Psoas muscle (tissue), 8 donors: ENCODE data around the gene KRTAP9-7. TPM values are rescaled to one million over a fixed set of nuclear protein-coding genes. Genes with fewer than 3 reads are reported as not detected.
"Not testable (repeated sequence)": the region's sequence is repeated elsewhere in the genome, so short reads cannot be mapped to it uniquely, and the experiment has no call there.

Experiments used
- ATAC-seq, 4 donors: fragments of 200-7000 bp; cut with Tn5 transposase; one replicate each; pipeline ENCODE4 v1.9.1; 2020; ENCODE audit warnings: moderate library complexity in 3 of 4, mild to moderate bottlenecking in 2 of 4
- DNase-seq, 2 donors: peaks; one replicate each; pipeline ENCODE4 v3.0.0-alpha.2; 2020
- H3K27ac ChIP-seq: fragments of 200-600 bp; one replicate; pipeline ENCODE4 v1.8.0; 2022
- H3K27me3 ChIP-seq, 3 donors: fragments of 200-600 bp in 1 of 3; one replicate each; pipeline versions ENCODE4 v1.6.1 to v1.8.0; 2013 to 2022; ENCODE audit warnings: low read length in 2 of 3, mild to moderate bottlenecking in 2 of 3, moderate library complexity in 1 of 3; ENCODE audit not compliant: insufficient read depth in 3 of 3
- H3K36me3 ChIP-seq, 2 donors: fragments of 200-600 bp in 1 of 2; one replicate each; pipeline versions ENCODE4 v1.6.1 to v1.8.0; 2013 to 2022; ENCODE audit warnings: low read depth in 1 of 2, mild to moderate bottlenecking in 1 of 2, moderate library complexity in 1 of 2; ENCODE audit not compliant: insufficient read depth in 1 of 2
- H3K4me1 ChIP-seq: fragments of 200-600 bp; one replicate; pipeline ENCODE4 v1.8.0; 2022
- H3K4me3 ChIP-seq: fragments of 200-600 bp; one replicate; pipeline ENCODE4 v1.8.0; 2022; ENCODE audit warnings: mild to moderate bottlenecking
- H3K9me3 ChIP-seq: fragments of 200-600 bp; one replicate; pipeline ENCODE4 v1.8.0; 2022
- WGBS, 3 donors: extraction: QIAGEN DNeasy Blood & Tissue Kit; methylation state at CpG; one replicate each; pipeline versions ENCODE4 v1.1.6 to v1.1.7; 2013; 5-methylcytosine and 5-hydroxymethylcytosine counted together
- intact Hi-C, 2 donors: fragments of 100-400 bp; cut with DNase I; formaldehyde crosslinking; loops; one replicate each; pipeline versions ENCODE4 v1.11.0 to v1.14.2; 2022
- long read RNA-seq, 2 donors: library from polyadenylated mRNA; unstranded; transcript quantifications; one replicate each; pipeline ENCODE4 v2.0.0, GENCODE V29; 2021
- polyA plus RNA-seq, 3 donors: library from polyadenylated mRNA; stranded (reverse); fragments of 200-250 nt; gene quantifications; one replicate each; pipeline ENCODE4 v1.2.3, GENCODE V29; 2013
- total RNA-seq, 4 donors: library from RNA; stranded (reverse); fragmentation: NEBNext Ultra II Directional in 2 of 4; extraction: Animal tissue kit (Norgen Biotek cat#: 25700) in 2 of 4; gene quantifications; one replicate each; pipeline versions ENCODE4 v1.2.1 to v1.2.4, GENCODE V29; 2021 to 2023
- TF ChIP-seq, protein P1 (sequence below): fragments of 200-600 bp; IDR thresholded peaks from one replicate; pipeline ENCODE4 v1.8.0; 2022; ENCODE audit warnings: antibody characterized with exemption
- donor health status: healthy with polysubstance abuse.
- donor health status: DM: no; HTN: no; CAD: no; lungs with moderate emphysema.
- donor health status: Bipolar disorder and iron deficiency.
- donor health status: healthy.
- donor health status: DM: yes; HTN: yes; CAD: no.
- donor health status: DM: no; HTN: no; CAD: no.
- donor health status: DM: no; HTN: no; CAD: no.
- donor health status: DM: yes; HTN: yes; CAD: no.

The KRTAP9-7 gene, protein sequence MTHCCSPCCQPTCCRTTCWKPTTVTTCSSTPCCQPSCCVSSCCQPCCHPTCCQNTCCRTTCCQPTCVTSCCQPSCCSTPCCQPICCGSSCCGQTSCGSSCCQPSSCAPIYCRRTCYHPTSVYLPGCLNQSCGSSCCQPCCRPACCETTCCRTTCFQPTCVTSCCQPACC
- total RNA-seq (not detected), polyA plus RNA-seq (not detected)
- long read RNA-seq, donor 1: 0 reads
- long read RNA-seq, donor 2: 0 reads

DNA sequence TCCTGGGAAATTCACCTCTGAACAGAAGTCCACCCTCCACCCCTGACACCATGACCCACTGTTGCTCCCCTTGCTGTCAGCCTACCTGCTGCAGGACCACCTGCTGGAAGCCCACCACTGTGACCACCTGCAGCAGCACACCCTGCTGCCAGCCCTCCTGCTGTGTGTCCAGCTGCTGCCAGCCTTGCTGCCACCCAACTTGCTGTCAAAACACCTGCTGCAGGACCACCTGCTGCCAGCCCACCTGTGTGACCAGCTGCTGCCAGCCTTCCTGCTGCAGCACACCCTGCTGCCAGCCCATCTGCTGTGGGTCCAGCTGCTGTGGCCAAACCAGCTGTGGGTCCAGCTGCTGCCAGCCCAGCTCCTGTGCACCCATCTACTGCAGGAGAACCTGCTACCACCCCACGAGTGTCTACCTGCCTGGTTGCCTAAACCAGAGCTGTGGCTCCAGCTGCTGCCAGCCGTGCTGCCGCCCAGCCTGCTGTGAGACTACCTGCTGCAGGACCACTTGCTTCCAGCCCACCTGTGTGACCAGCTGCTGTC is at the start of gene KRTAP9-7:
Gene KRTAP9-7, plus strand, starts transcription at position 51 of the 543 bp plus-strand sequence. Its CDS starts 0 bp downstream, at position 51.
- DNase-seq, ATAC-seq, H3K27ac ChIP-seq, H3K27me3 ChIP-seq, H3K4me3 ChIP-seq, H3K9me3 ChIP-seq, H3K36me3 ChIP-seq, H3K4me1 ChIP-seq: not testable (repeated sequence)
- 69 to 74% (median 74%) methylated on average over 3 of the region's 3 CpGs for WGBS, 3 donors
- intact Hi-C loops: loop anchor here in 1 of 2 donors (2.0 kb wide), 1 partner anchor 13 kb away; no protein-coding TSS in a partner anchor

DNA sequence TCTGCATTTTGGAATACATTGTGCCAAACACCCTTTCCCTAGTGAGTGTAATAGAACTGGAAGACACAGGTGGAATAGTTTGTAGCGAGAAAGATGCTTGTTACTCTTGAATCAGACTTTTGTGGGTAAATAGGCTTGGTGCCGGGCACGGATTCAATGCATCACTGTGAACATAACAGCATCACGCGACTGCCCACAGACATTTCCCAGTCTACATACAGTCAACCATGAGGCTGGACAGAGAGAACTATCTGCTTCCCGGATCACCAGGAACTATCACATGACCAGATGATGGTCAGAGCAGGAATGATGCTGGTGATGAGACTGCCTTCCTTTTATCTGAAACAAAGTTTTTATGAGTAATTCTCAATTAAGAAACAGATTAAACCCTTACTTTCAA is 49.4 kb upstream of the KRTAP9-7 start:
- intact Hi-C loops: no loop called here
- H3K4me3 ChIP-seq: no peak overlapping the region
- H3K27ac ChIP-seq: no peak overlapping the region
- no peaks in the 10 kb centered on the region for H3K36me3 ChIP-seq
- H3K9me3 ChIP-seq: no peaks in the 10 kb centered on the region
- ATAC-seq: no peak
- H3K4me1 ChIP-seq: no peaks in the 10 kb centered on the region
- H3K27me3 ChIP-seq: peaks cover 0 to 6% (median 0%) of the 10 kb centered on the region in 3 donors
- TF ChIP-seq, protein P1, sequence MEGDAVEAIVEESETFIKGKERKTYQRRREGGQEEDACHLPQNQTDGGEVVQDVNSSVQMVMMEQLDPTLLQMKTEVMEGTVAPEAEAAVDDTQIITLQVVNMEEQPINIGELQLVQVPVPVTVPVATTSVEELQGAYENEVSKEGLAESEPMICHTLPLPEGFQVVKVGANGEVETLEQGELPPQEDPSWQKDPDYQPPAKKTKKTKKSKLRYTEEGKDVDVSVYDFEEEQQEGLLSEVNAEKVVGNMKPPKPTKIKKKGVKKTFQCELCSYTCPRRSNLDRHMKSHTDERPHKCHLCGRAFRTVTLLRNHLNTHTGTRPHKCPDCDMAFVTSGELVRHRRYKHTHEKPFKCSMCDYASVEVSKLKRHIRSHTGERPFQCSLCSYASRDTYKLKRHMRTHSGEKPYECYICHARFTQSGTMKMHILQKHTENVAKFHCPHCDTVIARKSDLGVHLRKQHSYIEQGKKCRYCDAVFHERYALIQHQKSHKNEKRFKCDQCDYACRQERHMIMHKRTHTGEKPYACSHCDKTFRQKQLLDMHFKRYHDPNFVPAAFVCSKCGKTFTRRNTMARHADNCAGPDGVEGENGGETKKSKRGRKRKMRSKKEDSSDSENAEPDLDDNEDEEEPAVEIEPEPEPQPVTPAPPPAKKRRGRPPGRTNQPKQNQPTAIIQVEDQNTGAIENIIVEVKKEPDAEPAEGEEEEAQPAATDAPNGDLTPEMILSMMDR: no peak
- DNase-seq: no peak
- 89 to 97% (median 92%) methylated on average over 6 of the region's 6 CpGs for WGBS, 3 donors

DNA sequence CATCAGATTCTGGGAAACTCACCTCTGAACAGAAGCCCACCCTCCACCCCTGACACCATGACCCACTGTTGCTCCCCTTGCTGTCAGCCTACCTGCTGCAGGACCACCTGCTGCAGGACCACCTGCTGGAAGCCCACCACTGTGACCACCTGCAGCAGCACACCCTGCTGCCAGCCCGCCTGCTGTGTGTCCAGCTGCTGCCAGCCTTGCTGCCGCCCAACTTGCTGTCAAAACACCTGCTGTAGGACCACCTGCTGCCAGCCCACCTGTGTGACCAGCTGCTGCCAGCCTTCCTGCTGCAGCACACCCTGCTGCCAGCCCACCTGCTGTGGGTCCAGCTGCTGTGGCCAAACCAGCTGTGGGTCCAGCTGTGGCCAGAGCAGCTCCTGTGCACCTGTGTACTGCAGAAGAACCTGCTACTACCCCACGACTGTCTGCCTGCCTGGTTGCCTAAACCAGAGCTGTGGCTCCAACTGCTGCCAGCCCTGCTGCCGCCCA is 48.9 kb upstream of the KRTAP9-7 start, which contains the start of gene KRTAP9-2:
Gene KRTAP9-2, plus strand, starts transcription at position 51 of the 498 bp plus-strand sequence. Its CDS starts 7 bp downstream, at position 58.
- H3K27me3 ChIP-seq, H3K4me1 ChIP-seq, H3K36me3 ChIP-seq, H3K9me3 ChIP-seq, H3K27ac ChIP-seq, H3K4me3 ChIP-seq, intact Hi-C loops, ATAC-seq, DNase-seq: not testable (repeated sequence)
- 45 to 85% (median 53%) methylated on average over 2 of the region's 4 CpGs for WGBS, 3 donors

DNA sequence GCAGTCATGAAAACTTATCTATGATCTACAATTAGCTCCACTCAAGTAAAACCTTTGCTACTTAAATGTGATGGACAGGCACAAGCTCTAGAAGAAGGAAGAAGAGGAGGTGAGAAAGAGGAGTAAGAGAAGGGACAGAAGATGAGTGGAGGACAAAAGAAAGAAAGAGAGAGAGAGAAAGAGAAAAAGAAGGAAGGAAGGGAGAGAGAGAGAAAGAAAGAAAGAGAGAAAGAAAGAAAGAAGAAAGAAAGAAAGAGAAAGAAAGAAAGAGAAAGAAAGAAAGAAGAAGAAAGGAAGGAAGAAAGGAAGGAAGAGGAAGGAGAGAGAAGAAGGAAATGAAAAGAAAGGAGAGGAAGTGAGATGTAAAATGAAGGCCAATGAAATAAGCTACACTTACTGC is 45.4 kb upstream of the KRTAP9-7 start:
- intact Hi-C loops: no loop called here
- no peaks in the 10 kb centered on the region for H3K36me3 ChIP-seq
- TF ChIP-seq, protein P1: no peak
- H3K9me3 ChIP-seq: no peaks in the 10 kb centered on the region
- H3K27me3 ChIP-seq: peaks cover 0 to 11% (median 0%) of the 10 kb centered on the region in 3 donors
- no peak overlapping the region for H3K27ac ChIP-seq
- DNase-seq (no peak), ATAC-seq (no peak)
- H3K4me1 ChIP-seq: no peaks in the 10 kb centered on the region
- no peak overlapping the region for H3K4me3 ChIP-seq

DNA sequence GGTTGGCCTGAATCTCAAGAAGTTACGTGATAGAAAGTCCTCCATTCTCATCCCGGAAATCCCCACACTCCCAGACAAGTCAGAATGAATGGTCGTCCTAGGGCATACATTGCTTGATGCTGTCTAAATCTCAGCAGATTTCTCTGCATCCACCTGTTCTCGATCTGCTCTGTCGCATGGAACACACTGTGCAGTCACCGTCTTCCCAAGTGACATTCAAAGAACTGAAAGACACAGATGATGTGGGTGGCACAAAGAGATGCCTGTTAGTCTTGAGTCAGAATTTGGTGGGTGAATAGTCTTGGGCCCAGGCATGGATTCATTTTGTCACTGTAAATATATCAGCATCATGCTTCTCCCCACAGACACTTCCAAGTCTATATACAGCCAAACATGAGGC is 43.8 kb upstream of the KRTAP9-7 start:
- TF ChIP-seq, protein P1: no peak
- ATAC-seq: no peak
- Histone ChIP-seq H3K27me3 (peaks cover 0 to 11% (median 0%) of the 10 kb centered on the region in 3 donors), H3K27ac (no peak overlapping the region), H3K9me3 (no peaks in the 10 kb centered on the region), H3K36me3 (no peaks in the 10 kb centered on the region), H3K4me1 (no peaks in the 10 kb centered on the region), H3K4me3 (no peak overlapping the region)
- intact Hi-C loops: no loop called here
- no peak for DNase-seq
- WGBS, 3 donors: 81 to 84% (median 82%) methylated on average over 6 of the region's 6 CpGs

DNA sequence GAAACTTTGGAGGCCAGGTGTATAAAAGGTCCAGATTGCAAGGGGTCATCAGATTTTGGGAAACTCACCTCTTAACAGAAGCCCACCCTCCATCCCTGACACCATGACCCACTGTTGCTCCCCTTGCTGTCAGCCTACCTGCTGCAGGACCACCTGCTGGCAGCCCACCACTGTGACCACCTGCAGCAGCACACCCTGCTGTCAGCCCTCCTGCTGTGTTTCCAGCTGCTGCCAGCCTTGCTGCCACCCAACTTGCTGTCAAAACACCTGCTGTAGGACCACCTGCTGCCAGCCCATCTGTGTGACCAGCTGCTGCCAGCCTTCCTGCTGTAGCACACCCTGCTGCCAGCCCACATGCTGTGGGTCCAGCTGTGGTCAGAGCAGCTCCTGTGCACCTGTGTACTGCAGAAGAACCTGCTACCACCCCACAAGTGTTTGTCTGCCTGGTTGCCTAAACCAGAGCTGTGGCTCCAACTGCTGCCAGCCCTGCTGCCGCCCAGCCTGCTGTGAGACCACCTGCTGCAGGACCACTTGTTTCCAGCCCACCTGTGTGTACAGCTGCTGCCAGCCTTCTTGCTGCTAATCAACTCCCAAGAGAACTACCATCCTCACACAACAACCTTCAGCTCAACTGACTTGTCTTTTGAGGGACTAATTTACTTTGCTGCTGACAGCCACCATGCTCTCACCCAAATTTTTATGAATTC is 42.9 kb upstream of the KRTAP9-7 start, which contains the start of gene KRTAP9-3:
Gene KRTAP9-3, plus strand, starts transcription at position 51 of the 707 bp plus-strand sequence. Its CDS starts 53 bp downstream, at position 104.
- H3K27me3 ChIP-seq: peaks cover 0 to 11% (median 0%) of the 10 kb centered on the region in 3 donors
- H3K27ac ChIP-seq, H3K4me3 ChIP-seq, H3K36me3 ChIP-seq, H3K9me3 ChIP-seq, intact Hi-C loops, H3K4me1 ChIP-seq, DNase-seq, ATAC-seq: not testable (repeated sequence)
- WGBS, 3 donors: 42 to 70% (median 43%) methylated on average over 1 of the region's 1 CpG

DNA sequence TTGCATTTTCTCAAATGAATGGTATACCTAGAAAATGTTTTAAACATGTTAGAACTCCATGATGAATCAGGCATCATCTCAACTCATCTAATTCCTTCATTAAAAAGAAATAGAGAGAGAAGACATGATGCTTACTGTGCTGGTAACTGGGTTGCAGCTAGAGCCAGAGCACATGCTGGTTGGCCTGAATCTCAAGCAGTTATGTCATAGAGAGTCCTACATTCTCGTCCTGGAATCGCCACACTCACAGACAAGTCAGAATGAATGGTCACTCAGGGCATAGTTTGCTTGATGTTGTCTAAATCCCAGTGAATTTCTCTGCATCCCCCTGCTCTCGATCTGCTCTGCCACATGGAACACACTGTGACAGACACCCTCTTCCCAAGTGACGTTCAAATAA is 38.4 kb upstream of the KRTAP9-7 start:
- H3K9me3 ChIP-seq, H3K27me3 ChIP-seq, H3K36me3 ChIP-seq, H3K27ac ChIP-seq, H3K4me3 ChIP-seq, ATAC-seq, DNase-seq, intact Hi-C loops, H3K4me1 ChIP-seq: not testable (repeated sequence)
- whole genome bisulfite sequencing, 3 donors: 46 to 64% (median 47%) methylated on average over 4 of the region's 4 CpGs

DNA sequence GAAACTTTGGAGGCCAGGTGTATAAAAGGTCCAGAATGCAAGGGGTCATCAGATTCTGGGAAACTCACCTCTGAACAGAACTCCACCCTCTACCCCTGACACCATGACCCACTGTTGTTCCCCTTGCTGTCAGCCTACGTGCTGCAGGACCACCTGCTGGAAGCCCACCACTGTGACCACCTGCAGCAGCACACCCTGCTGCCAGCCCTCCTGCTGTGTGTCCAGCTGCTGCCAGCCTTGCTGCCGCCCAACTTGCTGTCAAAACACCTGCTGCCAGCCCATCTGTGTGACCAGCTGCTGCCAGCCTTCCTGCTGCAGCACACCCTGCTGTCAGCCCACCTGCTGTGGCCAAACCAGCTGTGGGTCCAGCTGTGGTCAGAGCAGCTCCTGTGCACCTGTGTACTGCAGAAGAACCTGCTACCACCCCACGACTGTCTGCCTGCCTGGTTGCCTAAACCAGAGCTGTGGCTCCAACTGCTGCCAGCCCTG is 37.5 kb upstream of the KRTAP9-7 start, which contains the start of gene KRTAP9-8:
Gene KRTAP9-8, plus strand, starts transcription at position 51 of the 489 bp plus-strand sequence. Its CDS starts 53 bp downstream, at position 104.
- DNase-seq, H3K4me1 ChIP-seq, H3K27me3 ChIP-seq, H3K36me3 ChIP-seq, intact Hi-C loops, ATAC-seq, H3K27ac ChIP-seq, H3K9me3 ChIP-seq, H3K4me3 ChIP-seq: not testable (repeated sequence)
- WGBS, 3 donors: 13 to 32% (median 24%) methylated on average over 3 of the region's 3 CpGs
